ENCODE measurements around the gene RFC4.

DNA sequence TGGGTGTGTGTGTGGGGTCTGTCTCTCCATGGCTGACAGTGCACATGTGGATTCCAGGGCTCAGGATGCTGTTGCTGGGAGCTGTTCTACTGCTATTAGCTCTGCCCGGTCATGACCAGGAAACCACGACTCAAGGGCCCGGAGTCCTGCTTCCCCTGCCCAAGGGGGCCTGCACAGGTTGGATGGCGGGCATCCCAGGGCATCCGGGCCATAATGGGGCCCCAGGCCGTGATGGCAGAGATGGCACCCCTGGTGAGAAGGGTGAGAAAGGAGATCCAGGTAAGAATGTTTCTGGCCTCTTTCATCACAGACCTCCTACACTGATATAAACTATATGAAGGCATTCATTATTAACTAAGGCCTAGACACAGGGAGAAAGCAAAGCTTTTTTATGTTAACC, 46.7 kb upstream of the RFC4 start:
- no peak for TF ChIP-seq EZH2 (IDR thresholded peaks at IDR 0.05; ENCODE audit: insufficient read depth, low read length)
- TF ChIP-seq, protein P1, sequence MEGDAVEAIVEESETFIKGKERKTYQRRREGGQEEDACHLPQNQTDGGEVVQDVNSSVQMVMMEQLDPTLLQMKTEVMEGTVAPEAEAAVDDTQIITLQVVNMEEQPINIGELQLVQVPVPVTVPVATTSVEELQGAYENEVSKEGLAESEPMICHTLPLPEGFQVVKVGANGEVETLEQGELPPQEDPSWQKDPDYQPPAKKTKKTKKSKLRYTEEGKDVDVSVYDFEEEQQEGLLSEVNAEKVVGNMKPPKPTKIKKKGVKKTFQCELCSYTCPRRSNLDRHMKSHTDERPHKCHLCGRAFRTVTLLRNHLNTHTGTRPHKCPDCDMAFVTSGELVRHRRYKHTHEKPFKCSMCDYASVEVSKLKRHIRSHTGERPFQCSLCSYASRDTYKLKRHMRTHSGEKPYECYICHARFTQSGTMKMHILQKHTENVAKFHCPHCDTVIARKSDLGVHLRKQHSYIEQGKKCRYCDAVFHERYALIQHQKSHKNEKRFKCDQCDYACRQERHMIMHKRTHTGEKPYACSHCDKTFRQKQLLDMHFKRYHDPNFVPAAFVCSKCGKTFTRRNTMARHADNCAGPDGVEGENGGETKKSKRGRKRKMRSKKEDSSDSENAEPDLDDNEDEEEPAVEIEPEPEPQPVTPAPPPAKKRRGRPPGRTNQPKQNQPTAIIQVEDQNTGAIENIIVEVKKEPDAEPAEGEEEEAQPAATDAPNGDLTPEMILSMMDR (IDR thresholded peaks at IDR 0.05; ENCODE audit: insufficient read depth, low read depth, low read length): no peak

All from astrocyte (in vitro differentiated cells and primary cell).